ENCODE measurements around the gene HASPIN. TPM values are rescaled to one million over a fixed set of nuclear protein-coding genes. Genes with fewer than 3 reads are reported as not detected.

HASPIN gene
- total RNA-seq, 3 donors from 2014 or later (not counting 1 experiment from before 2014, with no cell fraction given), result 0.33 to 0.79 (median 0.70) TPM

DNA sequence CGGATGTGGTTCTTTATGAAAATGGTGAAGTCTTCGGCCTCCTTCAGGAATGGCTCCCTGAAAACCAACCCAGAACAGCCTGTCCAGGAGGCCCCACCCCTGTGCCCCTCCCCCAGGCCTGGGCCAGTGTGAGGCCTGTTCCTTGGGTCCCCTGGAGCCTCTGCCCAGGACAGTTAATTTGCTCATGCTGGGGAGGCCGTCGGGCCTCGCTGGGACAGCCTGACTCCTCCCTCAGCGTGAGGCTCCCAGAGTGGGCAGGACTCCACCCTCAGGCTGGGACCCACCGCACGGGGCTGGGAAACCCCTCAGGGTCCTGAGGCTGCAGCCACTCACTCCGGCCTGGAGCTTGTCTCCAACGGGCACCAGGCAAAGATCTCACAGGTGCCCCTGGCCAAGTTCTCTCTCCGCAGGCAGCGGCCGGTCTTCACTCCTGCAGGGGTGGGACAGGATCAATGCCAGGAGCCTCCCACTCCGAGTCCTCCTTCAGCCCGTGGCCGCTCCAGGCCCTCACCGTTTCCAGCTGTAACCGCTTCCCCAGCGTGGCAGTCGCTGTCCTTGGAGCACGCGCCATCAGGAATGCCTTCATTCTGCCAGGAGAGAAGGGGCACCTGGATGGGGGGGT lies 33.5 kb upstream of the HASPIN start:
- no peak for ATAC-seq
- H3K27me3 Mint-ChIP-seq (ENCODE audit: low read depth in 2 of 2), result peaks cover 0 to 8% of the 10 kb centered on the region in 2 donors
- H3K9me3 Mint-ChIP-seq, result no peaks in the 10 kb centered on the region
- peaks cover 3% of the 10 kb centered on the region for H3K27me3 ChIP-seq (ENCODE audit: control insufficient read depth, insufficient read depth, low read length)
- 94% methylated on average over 22 of the region's 22 CpGs for WGBS (ENCODE audit: insufficient coverage)
- intact Hi-C loops (cut with micrococcal nuclease), result loop anchor here (5.0 kb wide), 1 partner anchor 77 kb away; no protein-coding TSS in a partner anchor
- no peaks in the 10 kb centered on the region for H3K9me3 ChIP-seq (ENCODE audit: control insufficient read depth, insufficient read depth, low read length)
- H3K36me3 ChIP-seq (ENCODE audit: control insufficient read depth, insufficient read depth, low read length), result peaks cover 2% of the 10 kb centered on the region
- TF ChIP-seq, protein P1, sequence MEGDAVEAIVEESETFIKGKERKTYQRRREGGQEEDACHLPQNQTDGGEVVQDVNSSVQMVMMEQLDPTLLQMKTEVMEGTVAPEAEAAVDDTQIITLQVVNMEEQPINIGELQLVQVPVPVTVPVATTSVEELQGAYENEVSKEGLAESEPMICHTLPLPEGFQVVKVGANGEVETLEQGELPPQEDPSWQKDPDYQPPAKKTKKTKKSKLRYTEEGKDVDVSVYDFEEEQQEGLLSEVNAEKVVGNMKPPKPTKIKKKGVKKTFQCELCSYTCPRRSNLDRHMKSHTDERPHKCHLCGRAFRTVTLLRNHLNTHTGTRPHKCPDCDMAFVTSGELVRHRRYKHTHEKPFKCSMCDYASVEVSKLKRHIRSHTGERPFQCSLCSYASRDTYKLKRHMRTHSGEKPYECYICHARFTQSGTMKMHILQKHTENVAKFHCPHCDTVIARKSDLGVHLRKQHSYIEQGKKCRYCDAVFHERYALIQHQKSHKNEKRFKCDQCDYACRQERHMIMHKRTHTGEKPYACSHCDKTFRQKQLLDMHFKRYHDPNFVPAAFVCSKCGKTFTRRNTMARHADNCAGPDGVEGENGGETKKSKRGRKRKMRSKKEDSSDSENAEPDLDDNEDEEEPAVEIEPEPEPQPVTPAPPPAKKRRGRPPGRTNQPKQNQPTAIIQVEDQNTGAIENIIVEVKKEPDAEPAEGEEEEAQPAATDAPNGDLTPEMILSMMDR (IDR thresholded peaks at IDR 0.05), result no peak
- H3K4me3 Mint-ChIP-seq, result no peak overlapping the region
- H3K27ac ChIP-seq (ENCODE audit: low read length), result no peak overlapping the region
- H3K36me3 Mint-ChIP-seq, result no peaks in the 10 kb centered on the region
- DNase-seq, result no peak
- peaks cover 56% of the 10 kb centered on the region for H3K4me1 ChIP-seq (ENCODE audit: control insufficient read depth, insufficient read depth, low read length)
- no peak overlapping the region for H3K27ac Mint-ChIP-seq
- H3K4me1 Mint-ChIP-seq, result peaks cover 12 to 20% of the 10 kb centered on the region in 2 donors
- no peak overlapping the region for H3K4me3 ChIP-seq (ENCODE audit: low read length)

DNA sequence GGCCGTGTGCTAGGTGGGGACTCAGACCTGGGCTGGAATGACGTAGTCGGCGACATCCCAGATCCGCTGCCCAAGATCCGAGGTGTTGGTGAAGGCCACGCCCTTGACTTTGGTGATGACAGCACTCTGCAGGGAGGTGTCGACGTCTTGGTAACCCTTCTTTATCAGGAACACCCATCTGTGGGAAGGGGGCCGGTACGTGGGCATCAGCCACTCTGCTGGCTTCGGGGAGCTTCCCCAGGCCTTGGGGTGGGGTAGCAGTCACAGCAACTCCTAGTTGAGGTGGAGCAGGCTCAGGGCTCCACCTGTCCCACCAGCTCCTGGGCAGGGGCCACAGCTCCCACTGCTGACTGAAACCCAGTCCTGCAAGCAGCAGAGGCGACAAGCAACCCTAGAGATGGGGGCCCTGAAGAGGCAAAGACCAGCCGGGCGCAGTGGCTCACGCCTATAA lies 32.1 kb upstream of the HASPIN start:
- TF ChIP-seq, protein P1 (IDR thresholded peaks at IDR 0.05), result no peak
- H3K36me3 Mint-ChIP-seq, result no peaks in the 10 kb centered on the region
- Histone ChIP-seq H3K27ac (ENCODE audit: low read length) (no peak overlapping the region), H3K27me3 (ENCODE audit: control insufficient read depth, insufficient read depth, low read length) (peaks cover 3% of the 10 kb centered on the region), H3K4me3 (ENCODE audit: low read length) (no peak overlapping the region), H3K36me3 (ENCODE audit: control insufficient read depth, insufficient read depth, low read length) (peaks cover 2% of the 10 kb centered on the region), H3K4me1 (ENCODE audit: control insufficient read depth, insufficient read depth, low read length) (peaks cover 69% of the 10 kb centered on the region), H3K9me3 (ENCODE audit: control insufficient read depth, insufficient read depth, low read length) (no peaks in the 10 kb centered on the region)
- ATAC-seq (no peak), DNase-seq (no peak)
- peaks cover 12 to 33% of the 10 kb centered on the region in 2 donors for H3K4me1 Mint-ChIP-seq
- intact Hi-C loops (cut with micrococcal nuclease), result loop anchor here (5.0 kb wide), 1 partner anchor 76 kb away; no protein-coding TSS in a partner anchor
- peaks cover 0 to 8% of the 10 kb centered on the region in 2 donors for H3K27me3 Mint-ChIP-seq (ENCODE audit: low read depth in 2 of 2)
- no peaks in the 10 kb centered on the region for H3K9me3 Mint-ChIP-seq
- WGBS (ENCODE audit: insufficient coverage), result 89% methylated on average over 16 of the region's 16 CpGs
- no peak overlapping the region for H3K27ac Mint-ChIP-seq
- no peak overlapping the region for H3K4me3 Mint-ChIP-seq

DNA sequence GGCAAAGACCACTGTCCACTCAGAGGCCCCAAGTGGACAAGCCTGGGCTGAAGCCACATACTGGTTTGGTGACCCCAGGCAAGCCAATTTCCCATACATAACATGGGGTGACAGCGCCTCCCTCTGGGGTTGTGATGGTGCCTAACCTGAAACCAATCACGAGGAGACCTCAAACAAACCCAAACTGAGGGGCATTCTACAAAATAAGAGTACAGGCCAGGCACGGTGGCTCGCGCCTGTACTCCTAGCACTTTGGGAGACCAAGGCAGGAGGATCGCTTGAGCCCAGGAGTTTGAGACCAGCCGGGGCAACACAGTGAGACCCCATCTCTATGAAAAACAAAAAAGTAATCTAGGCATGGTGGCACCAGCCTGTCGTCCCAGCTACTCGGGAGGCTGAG lies 31.4 kb upstream of the HASPIN start:
- Histone ChIP-seq H3K36me3 (ENCODE audit: control insufficient read depth, insufficient read depth, low read length) (peaks cover 2% of the 10 kb centered on the region), H3K9me3 (ENCODE audit: control insufficient read depth, insufficient read depth, low read length) (no peaks in the 10 kb centered on the region), H3K27ac (ENCODE audit: low read length) (no peak overlapping the region), H3K4me3 (ENCODE audit: low read length) (no peak overlapping the region), H3K4me1 (ENCODE audit: control insufficient read depth, insufficient read depth, low read length) (peaks cover 71% of the 10 kb centered on the region), H3K27me3 (ENCODE audit: control insufficient read depth, insufficient read depth, low read length) (peaks cover 3% of the 10 kb centered on the region)
- 84% methylated on average over 9 of the region's 9 CpGs for WGBS (ENCODE audit: insufficient coverage)
- H3K4me1 Mint-ChIP-seq, result peaks cover 12 to 36% of the 10 kb centered on the region in 2 donors
- TF ChIP-seq, protein P1 (IDR thresholded peaks at IDR 0.05), result no peak
- no peak overlapping the region for H3K4me3 Mint-ChIP-seq
- DNase-seq (no peak), ATAC-seq (no peak)
- peaks cover 0 to 8% of the 10 kb centered on the region in 2 donors for H3K27me3 Mint-ChIP-seq (ENCODE audit: low read depth in 2 of 2)
- no peak overlapping the region for H3K27ac Mint-ChIP-seq
- no peaks in the 10 kb centered on the region for H3K36me3 Mint-ChIP-seq
- intact Hi-C loops (cut with micrococcal nuclease), result loop anchor here (5.0 kb wide), 1 partner anchor 75 kb away; no protein-coding TSS in a partner anchor
- H3K9me3 Mint-ChIP-seq, result no peaks in the 10 kb centered on the region
